Mammary epithelial cell (primary cell): ENCODE data around the gene DRD4.

Source experiments
- CTCF ChIP-seq, 2 donors: IDR thresholded peaks in 1 of 2; conservative IDR thresholded peaks in 1 of 2; 2 replicates each; pipeline ENCODE4 v1.5.1; 2011 to 2012; ENCODE audit warnings: inconsistent platforms in 2 of 2, low read length in 2 of 2, mild to moderate bottlenecking in 2 of 2, control low read depth in 1 of 2, low read depth in 1 of 2; ENCODE audit not compliant: insufficient read depth in 1 of 2; ENCODE audit errors: extremely low read depth in 1 of 2
- EZH2 ChIP-seq: IDR thresholded peaks from 2 replicates; pipeline ENCODE4 v1.6.1; 2012; ENCODE audit warnings: low read length, inconsistent platforms, borderline replicate concordance

- no peak for TF ChIP-seq CTCF (conservative IDR thresholded peaks at IDR 0.05 in 1 of 2, IDR thresholded peaks at IDR 0.05 in 1 of 2; ENCODE audit: extremely low read depth in 1 of 2, insufficient read depth in 1 of 2, low read depth in 1 of 2, low read length in 2 of 2)
- no peak for TF ChIP-seq EZH2
Observed at GRCh38 chr11:605286-606129, 31.6 kb upstream of the DRD4 start.
